Kidney (tissue), 14 donors: Measurements from ENCODE around the gene TIGD3. TPM values are rescaled to one million over a fixed set of nuclear protein-coding genes. Genes with fewer than 3 reads are reported as not detected.

Experiments
- DNase-seq, 5 donors: peaks; one replicate each; pipeline ENCODE4 v3.0.0-alpha.2; 2013 to 2020
- FAIRE-seq: peaks from 2 replicates; lab custom pipeline; 2012; peaks lifted over from hg19 to GRCh38; lab: Jason Lieb, UNC
- H3K27ac ChIP-seq, 2 donors: one replicate each; pipeline ENCODE4 v1.7.0; 2013; ENCODE audit warnings: low read depth in 2 of 2, low read length in 2 of 2, inconsistent platforms in 1 of 2
- H3K27me3 ChIP-seq: one replicate; pipeline ENCODE4 v1.7.1; 2013; ENCODE audit warnings: low read length, inconsistent platforms; ENCODE audit not compliant: control insufficient read depth, insufficient read depth
- H3K36me3 ChIP-seq, 3 donors: one replicate each; pipeline versions ENCODE4 v1.7.0 to v1.7.1; 2013; ENCODE audit warnings: low read length in 3 of 3, control low read depth in 1 of 3, inconsistent platforms in 1 of 3; ENCODE audit not compliant: insufficient read depth in 3 of 3, control insufficient read depth in 2 of 3
- H3K4me1 ChIP-seq, 3 donors: one replicate each; pipeline versions ENCODE4 v1.7.0 to v1.7.1; 2013; ENCODE audit warnings: low read length in 3 of 3, inconsistent platforms in 1 of 3, low read depth in 1 of 3; ENCODE audit not compliant: control insufficient read depth in 2 of 3, insufficient read depth in 2 of 3
- H3K4me3 ChIP-seq, 3 donors: one replicate each; pipeline versions ENCODE4 v1.7.0 to v1.8.1; 2013; ENCODE audit warnings: low read length in 3 of 3, control low read depth in 1 of 3, inconsistent platforms in 1 of 3
- H3K9ac ChIP-seq, 3 donors: one replicate each; pipeline versions ENCODE4 v1.7.0 to v1.7.1; 2013; ENCODE audit warnings: low read length in 3 of 3, control low read depth in 1 of 3, inconsistent platforms in 1 of 3
- H3K9me3 ChIP-seq, 3 donors: one replicate each; pipeline versions ENCODE4 v1.7.0 to v1.7.1; 2013; ENCODE audit warnings: low read length in 3 of 3, control low read depth in 1 of 3, inconsistent platforms in 1 of 3; ENCODE audit not compliant: control insufficient read depth in 2 of 3, insufficient read depth in 1 of 3
- CTCF ChIP-seq: IDR thresholded peaks from 3 replicates; pipeline ENCODE4 v1.5.1; 2012; ENCODE audit warnings: mild to moderate bottlenecking, moderate library complexity, borderline replicate concordance; ENCODE audit not compliant: insufficient read depth; ENCODE audit errors: extremely low read depth
- intact Hi-C: fragments of 100-400 bp; cut with DNase I; formaldehyde crosslinking; loops from one replicate; pipeline ENCODE4 v1.11.1; 2022
- polyA plus RNA-seq: library from polyadenylated mRNA; stranded (reverse); fragments of 350-450 nt; fragmentation: Illumina TruSeq; extraction: RNeasy Lipid Tissue Mini Kit (QIAGEN cat#74804); gene quantifications from one replicate; pipeline ENCODE4 v1.2.3, GENCODE V29; 2014; ENCODE audit warnings: low read depth, low replicate concordance; ENCODE audit not compliant: insufficient read depth
- total RNA-seq: library from RNA; stranded (reverse); fragmentation: NEBNext Ultra II Directional; extraction: Animal tissue kit (Norgen Biotek cat#: 25700); gene quantifications from one replicate; pipeline ENCODE4 v1.2.1, GENCODE V29; 2021
- donor health status: control.
- donor health status: control.
- donor health status: control.
- donor health status: control.
- donor health status: control.
- donor health status: DM: yes; HTN: yes; CAD: no.
- donor health status: Normal renal cell carcinoma (clear cell type).

Gene TIGD3
- total and polyA plus RNA-seq, 2 donors from 2014 or later: 0.19 to 0.95 TPM

- Histone ChIP-seq H3K27me3 (no peaks in the 10 kb centered on the region), H3K4me3 (peak overlapping the region; percentile 18 to 49 (median 46)), H3K27ac (no peak overlapping the region), H3K9me3 (no peaks in the 10 kb centered on the region), H3K4me1 (peaks cover 0 to 19% (median 18%) of the 10 kb centered on the region in 3 donors), H3K9ac (peak overlapping the region in 1 of 3 donors; percentile 40), H3K36me3 (peaks cover 0 to 16% (median 13%) of the 10 kb centered on the region in 3 donors)
- intact Hi-C loops: no loop called here
- DNase-seq (peak; percentile 63 to 86 (median 70)), FAIRE-seq (no peak)
- no peak for TF ChIP-seq CTCF
Measured at GRCh38 chr11:65355013-65355775, 643 bp downstream of the TIGD3 start.

GRCh38 chr11:65355776-65356393, 1.3 kb downstream of the TIGD3 start:
- no peak for TF ChIP-seq CTCF
- FAIRE-seq (no peak), DNase-seq (peak in 4 of 5 donors; percentile 64 to 84 (median 71))
- Histone ChIP-seq H3K4me3 (peak overlapping the region in 1 of 3 donors; percentile 32), H3K27ac (peak overlapping the region in 1 of 2 donors; percentile 30), H3K4me1 (peaks cover 0 to 19% (median 18%) of the 10 kb centered on the region in 3 donors), H3K36me3 (peaks cover 0 to 13% (median 10%) of the 10 kb centered on the region in 3 donors), H3K9ac (peak overlapping the region in 1 of 3 donors; percentile 40), H3K27me3 (no peaks in the 10 kb centered on the region), H3K9me3 (no peaks in the 10 kb centered on the region)
- intact Hi-C loops: no loop called here

- Histone ChIP-seq H3K9ac (no peak overlapping the region), H3K4me3 (no peak overlapping the region), H3K36me3 (peaks cover 0 to 11% (median 5%) of the 10 kb centered on the region in 3 donors), H3K4me1 (peaks cover 0 to 19% (median 18%) of the 10 kb centered on the region in 3 donors), H3K27ac (peak overlapping the region; percentile 22 to 30), H3K9me3 (no peaks in the 10 kb centered on the region), H3K27me3 (no peaks in the 10 kb centered on the region)
- intact Hi-C loops: no loop called here
- no peak for FAIRE-seq
- no peak for TF ChIP-seq CTCF
- DNase-seq: peak in 2 of 5 donors; percentile 58 to 71
Measured at GRCh38 chr11:65356394-65356972, 1.9 kb downstream of the TIGD3 start.
